ENCODE results near the gene KCNH6.

The KCNH6 gene

GRCh38 chr17:63496177-63496576, 27.0 kb upstream of the KCNH6 start:
- no peaks in the 10 kb centered on the region for H3K36me3 ChIP-seq (ENCODE audit: low read depth)
- H3K4me3 ChIP-seq (ENCODE audit: severe bottlenecking) = no peak overlapping the region
- no peaks in the 10 kb centered on the region for H3K4me1 ChIP-seq (ENCODE audit: insufficient read depth, poor library complexity, severe bottlenecking)
- ATAC-seq (ENCODE audit: low read depth) (no peak), DNase-seq (ENCODE audit: low spot score) (peak; percentile 68)
- no peaks in the 10 kb centered on the region for H3K9me3 ChIP-seq (ENCODE audit: severe bottlenecking)
- H3K27me3 ChIP-seq (ENCODE audit: insufficient read depth, poor library complexity, severe bottlenecking) = peaks cover 8% of the 10 kb centered on the region
- no peak overlapping the region for H3K27ac ChIP-seq (ENCODE audit: poor library complexity, severe bottlenecking)
- TF ChIP-seq CTCF (IDR thresholded peaks at IDR 0.05; ENCODE audit: poor library complexity, severe bottlenecking) = no peak

- Histone ChIP-seq H3K4me3 (ENCODE audit: severe bottlenecking) (no peak overlapping the region), H3K4me1 (ENCODE audit: insufficient read depth, poor library complexity, severe bottlenecking) (no peaks in the 10 kb centered on the region), H3K9me3 (ENCODE audit: severe bottlenecking) (no peaks in the 10 kb centered on the region), H3K36me3 (ENCODE audit: low read depth) (no peaks in the 10 kb centered on the region), H3K27ac (ENCODE audit: poor library complexity, severe bottlenecking) (no peak overlapping the region), H3K27me3 (ENCODE audit: insufficient read depth, poor library complexity, severe bottlenecking) (peaks cover 10% of the 10 kb centered on the region)
- DNase-seq (ENCODE audit: low spot score) = peak; percentile 64
- TF ChIP-seq CTCF (IDR thresholded peaks at IDR 0.05; ENCODE audit: poor library complexity, severe bottlenecking) = no peak
- no peak for ATAC-seq (ENCODE audit: low read depth)
These were observed 26.3 kb upstream of the KCNH6 start for GRCh38 chr17:63496663-63497400.

- Histone ChIP-seq H3K27ac (ENCODE audit: poor library complexity, severe bottlenecking) (no peak overlapping the region), H3K36me3 (ENCODE audit: low read depth) (no peaks in the 10 kb centered on the region), H3K4me3 (ENCODE audit: severe bottlenecking) (no peak overlapping the region), H3K27me3 (ENCODE audit: insufficient read depth, poor library complexity, severe bottlenecking) (peaks cover 14% of the 10 kb centered on the region), H3K9me3 (ENCODE audit: severe bottlenecking) (no peaks in the 10 kb centered on the region), H3K4me1 (ENCODE audit: insufficient read depth, poor library complexity, severe bottlenecking) (no peaks in the 10 kb centered on the region)
- peak; percentile 52 for ATAC-seq (ENCODE audit: low read depth)
- no peak for DNase-seq (ENCODE audit: low spot score)
- peak; percentile 21 for TF ChIP-seq CTCF (IDR thresholded peaks at IDR 0.05; ENCODE audit: poor library complexity, severe bottlenecking)
These were observed 25.3 kb upstream of the KCNH6 start for GRCh38 chr17:63497708-63498483.

- ATAC-seq (ENCODE audit: low read depth) (no peak), DNase-seq (ENCODE audit: low spot score) (no peak)
- no peak for TF ChIP-seq CTCF (IDR thresholded peaks at IDR 0.05; ENCODE audit: poor library complexity, severe bottlenecking)
- Histone ChIP-seq H3K4me3 (ENCODE audit: severe bottlenecking) (no peak overlapping the region), H3K27ac (ENCODE audit: poor library complexity, severe bottlenecking) (no peak overlapping the region), H3K4me1 (ENCODE audit: insufficient read depth, poor library complexity, severe bottlenecking) (no peaks in the 10 kb centered on the region), H3K36me3 (ENCODE audit: low read depth) (no peaks in the 10 kb centered on the region), H3K9me3 (ENCODE audit: severe bottlenecking) (no peaks in the 10 kb centered on the region), H3K27me3 (ENCODE audit: insufficient read depth, poor library complexity, severe bottlenecking) (peaks cover 20% of the 10 kb centered on the region)
These were observed 24.4 kb upstream of the KCNH6 start for GRCh38 chr17:63498626-63499195.
